NCI-H748 treated with DMSO at 0.1 percent for 48 hours (cell line): ENCODE results near the gene AAMDC.
"Not testable (repeated sequence)": the region's sequence is repeated elsewhere in the genome, so short reads cannot be mapped to it uniquely, and the experiment has no call there.

Source experiments
- DNase-seq: peaks from one replicate; lab custom pipeline; 2025; lab: John Stamatoyannopoulos, UW

Gene AAMDC

DNA sequence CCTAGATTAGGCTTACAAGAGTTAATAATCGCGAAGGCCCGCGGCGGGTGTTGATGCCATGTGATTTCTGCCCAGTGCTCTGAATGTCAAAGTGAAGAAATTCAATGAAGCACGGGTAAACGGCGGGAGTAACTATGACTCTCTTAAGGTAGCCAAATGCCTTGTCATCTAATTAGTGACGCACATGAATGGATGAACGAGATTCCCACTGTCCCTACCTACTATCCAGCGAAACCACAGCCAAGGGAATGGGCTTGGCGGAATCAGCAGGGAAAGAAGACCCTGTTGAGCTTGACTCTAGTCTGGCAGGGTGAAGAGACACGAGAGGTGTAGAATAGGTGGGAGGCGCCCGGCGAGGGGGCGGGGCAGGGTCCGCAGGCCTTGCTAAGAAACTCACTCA, 65.5 kb downstream of the AAMDC start:
- DNase-seq, result no peak

DNA sequence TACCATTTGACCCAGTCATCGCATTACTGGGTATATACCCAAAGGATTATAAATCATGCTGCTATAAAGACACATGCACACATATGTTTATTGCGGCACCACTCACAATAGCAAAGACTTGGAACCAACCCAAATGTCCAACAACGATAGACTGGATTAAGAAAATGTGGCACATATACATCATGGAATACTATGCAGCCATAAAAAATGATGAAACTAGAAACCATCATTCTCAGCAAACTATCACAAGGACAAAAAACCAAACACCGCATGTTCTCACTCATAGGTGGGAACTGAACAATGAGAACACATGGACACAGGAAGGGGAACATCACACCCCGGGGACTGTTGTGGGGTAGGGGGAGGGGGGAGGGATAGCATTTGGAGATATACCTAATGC, 68.1 kb downstream of the AAMDC start:
- DNase-seq, result not testable (repeated sequence)

DNA sequence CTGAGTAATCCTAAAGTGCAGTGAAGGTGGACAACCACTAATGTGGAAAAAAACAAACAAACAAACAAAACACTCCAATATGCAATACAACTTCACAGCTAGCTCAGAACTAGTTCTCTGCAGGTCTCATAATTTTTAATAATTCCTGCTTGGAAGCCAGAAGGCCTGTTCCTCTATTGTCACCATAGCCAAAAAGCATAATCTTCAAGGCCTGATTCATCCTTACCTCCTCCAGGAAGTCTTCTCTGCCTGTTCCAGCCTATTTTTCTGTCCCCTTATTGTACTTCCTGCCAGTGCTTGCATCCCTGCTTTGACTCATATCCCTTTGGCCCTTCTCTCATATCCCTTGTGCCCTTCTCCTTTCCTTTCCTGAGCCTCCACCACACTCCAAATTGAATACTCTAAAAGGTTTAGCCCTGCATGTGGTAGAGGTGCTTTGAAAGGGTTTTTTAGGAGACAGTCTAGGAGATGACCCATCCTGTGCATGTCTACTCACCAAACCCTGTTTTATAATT, 69.2 kb downstream of the AAMDC start:
- DNase-seq, result not testable (repeated sequence)

DNA sequence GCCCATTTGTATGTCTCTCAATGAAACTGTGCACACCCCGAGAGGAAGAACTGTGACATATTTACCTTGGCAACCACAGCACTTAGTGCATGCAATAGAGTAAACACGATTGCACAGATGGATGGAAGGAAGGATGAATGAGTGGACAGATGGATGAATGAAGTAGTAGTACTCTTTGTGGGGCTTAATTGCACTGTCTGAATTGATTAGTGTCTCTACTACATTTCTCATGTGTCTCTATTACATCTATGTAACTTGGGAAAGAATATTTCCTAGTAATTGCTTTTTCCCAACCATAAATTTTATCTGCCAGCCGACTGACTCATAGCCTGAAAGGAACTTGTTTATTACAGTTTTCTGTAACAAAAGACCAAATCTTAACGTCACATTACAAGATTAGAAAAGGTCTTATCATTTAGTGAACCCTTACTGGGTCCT, 69.7 kb downstream of the AAMDC start:
- not testable (repeated sequence) for DNase-seq

DNA sequence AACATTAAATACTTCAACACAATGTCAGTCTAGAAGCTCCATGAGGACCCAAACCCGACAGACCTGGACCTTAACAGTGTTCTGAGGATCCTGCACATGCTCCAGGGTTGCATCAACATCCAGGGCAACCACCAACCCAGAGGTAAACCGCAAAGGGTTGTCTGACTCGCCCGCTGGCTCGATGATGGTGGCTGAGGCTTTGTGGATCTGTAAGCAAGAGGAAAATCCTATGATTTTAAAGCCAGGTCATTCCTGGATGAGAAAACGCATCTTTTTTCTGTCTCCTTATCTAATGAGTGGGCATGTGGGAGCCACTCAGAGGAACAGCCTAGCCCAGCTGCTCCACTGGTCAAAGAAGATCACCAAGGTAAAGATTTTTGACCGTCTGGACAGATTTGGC, 70.3 kb downstream of the AAMDC start:
- DNase-seq, result not testable (repeated sequence)

DNA sequence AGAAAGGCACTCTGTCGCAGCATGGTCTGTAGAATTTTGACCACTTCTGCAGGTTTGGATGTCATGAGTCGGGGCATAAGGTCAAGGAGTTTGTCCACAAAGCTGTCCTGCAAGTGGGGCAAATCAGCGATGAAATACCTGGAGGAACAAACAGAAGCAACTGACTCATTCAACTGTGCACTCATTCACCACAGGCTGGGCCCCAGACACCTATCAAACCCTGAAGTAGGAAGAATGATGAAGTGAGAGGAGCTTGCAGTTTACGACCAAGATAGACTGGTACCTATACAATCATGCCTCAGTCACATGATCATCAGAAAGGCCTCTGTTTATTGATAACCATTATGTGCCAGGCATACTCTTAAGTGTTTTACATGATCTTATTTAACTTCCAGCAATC, 70.8 kb downstream of the AAMDC start:
- not testable (repeated sequence) for DNase-seq

DNA sequence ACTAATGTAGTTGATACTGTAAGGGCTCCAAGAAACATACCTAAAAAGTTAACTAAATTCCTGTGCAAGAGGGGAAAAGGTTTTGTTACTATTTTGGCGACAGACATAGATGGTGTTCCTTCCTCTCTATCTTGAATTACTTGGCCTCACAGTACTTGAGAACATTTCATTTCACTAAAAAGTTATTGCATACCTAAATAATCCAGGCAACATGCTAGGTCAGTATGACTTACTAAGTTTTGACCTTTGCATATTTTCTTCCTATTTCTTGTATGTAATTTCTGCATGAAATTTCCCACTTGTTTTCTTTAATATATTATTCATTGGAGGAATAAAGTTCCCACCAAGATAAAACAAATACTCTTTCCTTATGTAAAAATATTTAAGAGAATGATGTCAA, 74.0 kb downstream of the AAMDC start:
- DNase-seq, result not testable (repeated sequence)

DNA sequence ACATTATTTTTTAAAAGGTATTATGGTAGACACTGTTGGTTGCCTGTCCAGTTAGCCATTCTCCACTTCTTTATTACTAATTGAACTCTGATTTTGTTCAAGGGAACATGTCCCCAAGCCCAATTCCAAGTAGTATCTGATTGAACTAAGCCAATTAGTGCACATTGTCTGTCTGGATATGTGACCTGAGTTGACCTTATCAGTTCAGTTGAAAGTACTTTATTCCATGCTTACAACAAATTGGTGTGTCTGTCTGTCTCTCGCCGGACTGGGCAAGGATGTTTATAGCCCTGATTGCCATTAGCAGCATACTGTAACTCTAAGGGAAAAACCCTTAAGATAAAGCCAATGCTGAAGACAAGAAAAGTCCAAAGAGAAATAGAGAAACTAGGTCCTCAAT, 87.9 kb downstream of the AAMDC start:
- no peak for DNase-seq

DNA sequence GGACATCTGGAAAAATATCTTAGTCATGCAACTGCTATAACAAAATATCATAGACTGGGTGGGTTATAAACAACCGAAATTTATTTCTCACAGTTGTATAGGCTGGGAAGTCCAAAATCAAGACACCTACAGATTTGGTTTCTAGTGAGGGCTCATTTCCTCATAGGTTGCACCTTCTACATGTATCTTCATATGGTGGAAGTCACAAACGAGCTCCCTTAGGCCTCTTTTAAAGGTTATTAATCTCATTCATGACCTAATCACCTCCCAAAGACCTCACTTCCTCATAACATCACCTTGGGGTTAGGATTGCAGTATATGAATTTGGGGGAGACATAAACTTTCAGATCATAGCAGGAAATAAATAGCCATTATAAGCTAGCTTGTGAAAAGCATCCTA, 88.3 kb downstream of the AAMDC start:
- DNase-seq, result no peak

DNA sequence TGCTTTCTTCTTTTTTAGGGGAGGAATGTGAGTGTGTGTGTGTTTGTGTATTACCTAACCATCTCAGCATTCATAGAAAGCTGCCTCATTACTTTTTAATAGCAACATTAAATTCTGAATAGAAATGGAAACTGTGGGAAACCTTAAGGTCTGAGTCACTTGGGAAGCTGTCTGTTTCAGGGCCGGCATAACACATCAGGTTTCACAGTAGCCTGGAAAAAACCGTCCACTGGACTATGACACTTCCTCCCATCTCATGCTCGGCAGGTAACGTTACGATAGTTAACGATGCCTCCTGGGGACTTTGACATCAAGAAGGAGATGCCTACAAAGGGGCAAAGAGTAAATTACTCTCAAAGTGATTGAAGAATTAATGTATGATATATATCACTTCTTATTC, 89.9 kb downstream of the AAMDC start:
- DNase-seq, result not testable (repeated sequence)

DNA sequence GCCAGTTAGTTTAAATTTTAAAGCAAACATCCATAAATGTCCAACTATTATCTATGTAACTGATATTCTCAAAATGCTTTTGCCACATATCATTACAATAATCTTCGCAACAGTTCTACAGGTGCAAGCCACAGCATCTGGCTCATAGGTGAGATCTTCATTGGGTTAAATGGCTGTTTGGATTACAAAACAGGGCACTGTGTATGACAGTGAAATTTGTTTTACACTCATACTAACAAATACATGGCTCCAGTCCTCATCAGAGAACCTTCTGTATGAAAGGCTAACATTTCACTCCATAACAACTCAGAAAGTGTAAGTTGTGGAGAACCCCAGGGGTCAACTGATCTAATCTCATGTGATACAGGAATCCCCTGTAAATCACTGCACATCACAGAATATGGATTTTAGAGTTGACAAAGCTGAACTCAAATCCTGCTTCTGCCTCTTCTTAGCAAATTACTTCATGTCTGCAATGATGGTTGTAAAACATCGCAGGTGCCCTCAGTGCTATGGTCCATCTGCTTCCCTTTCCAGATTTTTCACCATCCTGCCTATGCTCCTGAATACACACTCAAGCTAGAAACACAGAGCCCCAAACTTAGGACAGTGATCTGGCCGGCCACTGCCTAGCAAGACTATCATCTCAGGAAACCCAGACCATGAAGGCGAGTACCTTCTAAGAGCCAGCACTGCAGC, 92.8 kb downstream of the AAMDC start:
- DNase-seq, result not testable (repeated sequence)

DNA sequence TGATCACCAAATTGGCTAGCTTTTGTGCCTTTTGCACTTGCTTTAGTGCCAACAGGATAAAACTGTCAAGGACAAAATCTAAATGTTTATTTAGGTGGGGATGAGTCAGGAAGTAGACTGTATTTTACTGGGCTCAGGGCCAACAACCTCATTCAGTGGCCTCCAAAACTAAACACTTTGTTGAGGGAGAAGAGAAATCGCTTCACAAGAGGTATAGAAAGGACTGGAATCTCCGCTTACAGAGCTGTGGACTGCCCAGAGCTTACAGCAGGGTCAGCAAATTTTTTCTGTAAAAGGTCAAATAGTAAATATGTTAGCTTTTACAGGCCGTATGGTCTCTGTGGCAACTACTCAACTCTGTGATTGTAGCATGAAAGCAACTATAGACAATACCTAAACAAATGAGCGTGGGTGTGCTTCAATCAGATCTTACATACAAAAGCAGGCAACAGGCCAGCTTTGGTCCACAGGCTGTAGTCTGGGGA, 93.4 kb downstream of the AAMDC start:
- DNase-seq, result peak; percentile 83

DNA sequence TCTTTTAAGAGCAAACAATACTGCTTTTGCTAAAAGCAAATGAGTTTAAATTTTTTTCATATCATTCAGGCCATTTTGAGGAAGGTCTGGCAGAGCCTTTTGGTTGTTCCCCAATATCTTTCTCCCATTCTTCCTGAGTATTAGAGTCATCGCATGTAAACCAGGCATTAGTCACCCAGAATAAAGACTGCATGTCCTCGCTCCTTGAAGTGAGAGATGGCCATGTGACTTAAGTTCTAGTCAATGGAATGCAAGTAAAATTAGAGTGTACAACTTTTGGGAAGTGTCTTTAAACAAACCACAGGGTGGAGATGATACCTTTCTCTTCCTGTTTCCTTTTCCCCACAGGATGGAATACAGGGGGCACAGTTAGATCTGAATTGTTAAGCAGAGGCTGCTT, 96.8 kb downstream of the AAMDC start:
- DNase-seq, result not testable (repeated sequence)
